ENCODE data around the gene INTS7. TPM values are rescaled to one million over a fixed set of nuclear protein-coding genes. Genes with fewer than 3 reads are reported as not detected.
A peak's percentile ranks its signal among the peaks of the same experiment; 100 is the strongest.

INTS7 gene
- total RNA-seq, 1 experiment from 2014 or later: 21.7 TPM

- no peaks in the 10 kb centered on the region for H3K9me3 ChIP-seq (ENCODE audit: control insufficient read depth in 1 of 2, insufficient read depth in 1 of 2, low read depth in 1 of 2, low read length in 2 of 2)
- H3K79me2 ChIP-seq (ENCODE audit: insufficient read depth, low read length): no peaks in the 10 kb centered on the region
- TF ChIP-seq SRF (IDR thresholded peaks at IDR 0.05; ENCODE audit: low read depth) (0 out of 2 replicates have a peak, but pooled peaks have one; percentile 44), EZH2 (IDR thresholded peaks at IDR 0.05) (no peak), FOSL1 (IDR thresholded peaks at IDR 0.05; ENCODE audit: low read depth) (0 out of 2 replicates have a peak, but pooled peaks have one; percentile 11), RAD21 (IDR thresholded peaks at IDR 0.05; ENCODE audit: low read depth) (no peak), CEBPB (IDR thresholded peaks at IDR 0.05; ENCODE audit: low read depth) (peak; percentile 23; the same call in 1 of the 2 replicates)
- H2AFZ ChIP-seq (ENCODE audit: low read depth, low read length, poor library complexity, severe bottlenecking): no peak overlapping the region
- H3K36me3 ChIP-seq (ENCODE audit: control insufficient read depth in 1 of 2, insufficient read depth in 2 of 2, low read length in 2 of 2): no peaks in the 10 kb centered on the region
- ChIA-PET RAD21 (ENCODE audit: low non-redundant PET in 1 of 2, low total read pairs in 2 of 2, uncharacterized antibody in 2 of 2, unreplicated experiment in 2 of 2) (no interaction called here), CTCF (no interaction called here), POLR2A (no interaction called here)
- peaks cover 7 to 10% of the 10 kb centered on the region in 2 experiments; a peak in 3 of 4 replicates for H3K4me1 ChIP-seq (ENCODE audit: control insufficient read depth in 1 of 2, insufficient read depth in 2 of 2, low read length in 2 of 2)
- no peaks in the 10 kb centered on the region for H3K27me3 ChIP-seq (ENCODE audit: insufficient read depth, low read length)
- H4K20me1 ChIP-seq (ENCODE audit: insufficient read depth): no peaks in the 10 kb centered on the region
- H3K4me3 ChIP-seq (replicated peaks in 1 of 2; ENCODE audit: low read depth in 1 of 2, low read length in 2 of 2): no peak overlapping the region
- intact Hi-C loops (cut with micrococcal nuclease): no loop called here
- 0 out of 2 replicates have a peak, but pooled peaks cover 2% of the 10 kb centered on the region for H3K9me2 ChIP-seq (ENCODE audit: insufficient read depth)
- BruUV-seq (replicated peaks): no TSS peak
- no peak for DNase-seq (ENCODE audit: low read depth, low spot score)
- H3K27ac ChIP-seq (ENCODE audit: low read depth, low read length): no peak overlapping the region
- ATAC-seq: peak; percentile 9
- H3K9ac ChIP-seq (ENCODE audit: low read length): no peak overlapping the region
- peak overlapping the region; percentile 24; the same call in 1 of the 2 replicates for H3K4me2 ChIP-seq (ENCODE audit: low read length)
Observed at GRCh38 chr1:211912038-211912437, 123.3 kb downstream of the INTS7 start.

GRCh38 chr1:211910913-211911485, 124.4 kb downstream of the INTS7 start:
- H3K9me3 ChIP-seq (ENCODE audit: control insufficient read depth in 1 of 2, insufficient read depth in 1 of 2, low read depth in 1 of 2, low read length in 2 of 2): no peaks in the 10 kb centered on the region
- H3K4me2 ChIP-seq (ENCODE audit: low read length): no peak overlapping the region
- no peak overlapping the region for H3K9ac ChIP-seq (ENCODE audit: low read length)
- H2AFZ ChIP-seq (ENCODE audit: low read depth, low read length, poor library complexity, severe bottlenecking): no peak overlapping the region
- DNase-seq (ENCODE audit: low read depth, low spot score) (no peak), ATAC-seq (no peak)
- ChIA-PET POLR2A (no interaction called here), RAD21 (ENCODE audit: low non-redundant PET in 1 of 2, low total read pairs in 2 of 2, uncharacterized antibody in 2 of 2, unreplicated experiment in 2 of 2) (no interaction called here), CTCF (interaction anchor here (1.3 kb wide), 1 partner anchor 231 kb away, joined by 3 read pairs; no protein-coding TSS in a partner anchor)
- no peak overlapping the region for H3K27ac ChIP-seq (ENCODE audit: low read depth, low read length)
- 0 out of 2 replicates have a peak, but pooled peaks cover 2% of the 10 kb centered on the region for H3K9me2 ChIP-seq (ENCODE audit: insufficient read depth)
- peaks cover 7 to 10% of the 10 kb centered on the region in 2 experiments; a peak in 3 of 4 replicates for H3K4me1 ChIP-seq (ENCODE audit: control insufficient read depth in 1 of 2, insufficient read depth in 2 of 2, low read length in 2 of 2)
- BruUV-seq (replicated peaks): no TSS peak
- H3K4me3 ChIP-seq (replicated peaks in 1 of 2; ENCODE audit: low read depth in 1 of 2, low read length in 2 of 2): no peak overlapping the region
- H4K20me1 ChIP-seq (ENCODE audit: insufficient read depth): no peaks in the 10 kb centered on the region
- no peaks in the 10 kb centered on the region for H3K79me2 ChIP-seq (ENCODE audit: insufficient read depth, low read length)
- H3K36me3 ChIP-seq (ENCODE audit: control insufficient read depth in 1 of 2, insufficient read depth in 2 of 2, low read length in 2 of 2): no peaks in the 10 kb centered on the region
- no peak for TF ChIP-seq ZBTB33 (IDR thresholded peaks at IDR 0.05; ENCODE audit: extremely low read depth, insufficient replicate concordance, low read length)
- TF ChIP-seq JUND (IDR thresholded peaks at IDR 0.05): no peak
- TF ChIP-seq ZNF274 (IDR thresholded peaks at IDR 0.05; ENCODE audit: low read depth, low read length): no peak
- no peak for TF ChIP-seq REST (IDR thresholded peaks at IDR 0.05; ENCODE audit: low read depth)
- TF ChIP-seq FOSL1 (IDR thresholded peaks at IDR 0.05; ENCODE audit: low read depth): no peak
- TF ChIP-seq SRF (IDR thresholded peaks at IDR 0.05; ENCODE audit: low read depth): no peak
- no peak for TF ChIP-seq SP1 (IDR thresholded peaks at IDR 0.05; ENCODE audit: low read depth)
- TF ChIP-seq, protein P1, sequence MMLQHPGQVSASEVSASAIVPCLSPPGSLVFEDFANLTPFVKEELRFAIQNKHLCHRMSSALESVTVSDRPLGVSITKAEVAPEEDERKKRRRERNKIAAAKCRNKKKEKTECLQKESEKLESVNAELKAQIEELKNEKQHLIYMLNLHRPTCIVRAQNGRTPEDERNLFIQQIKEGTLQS (IDR thresholded peaks at IDR 0.05): no peak
- no peak for TF ChIP-seq YY1 (IDR thresholded peaks at IDR 0.05; ENCODE audit: extremely low read depth, insufficient replicate concordance, low read depth, low read length)
- TF ChIP-seq EZH2 (IDR thresholded peaks at IDR 0.05): no peak
- no peak for TF ChIP-seq SIN3A (IDR thresholded peaks at IDR 0.05; ENCODE audit: low read depth)
- no peak for TF ChIP-seq POLR2A (IDR thresholded peaks at IDR 0.05; ENCODE audit: borderline replicate concordance, extremely low read depth, insufficient read depth, insufficient read length)
- H3K27me3 ChIP-seq (ENCODE audit: insufficient read depth, low read length): no peaks in the 10 kb centered on the region
- intact Hi-C loops (cut with micrococcal nuclease): no loop called here
